Measurements from ENCODE around the gene CHST14.

DNA sequence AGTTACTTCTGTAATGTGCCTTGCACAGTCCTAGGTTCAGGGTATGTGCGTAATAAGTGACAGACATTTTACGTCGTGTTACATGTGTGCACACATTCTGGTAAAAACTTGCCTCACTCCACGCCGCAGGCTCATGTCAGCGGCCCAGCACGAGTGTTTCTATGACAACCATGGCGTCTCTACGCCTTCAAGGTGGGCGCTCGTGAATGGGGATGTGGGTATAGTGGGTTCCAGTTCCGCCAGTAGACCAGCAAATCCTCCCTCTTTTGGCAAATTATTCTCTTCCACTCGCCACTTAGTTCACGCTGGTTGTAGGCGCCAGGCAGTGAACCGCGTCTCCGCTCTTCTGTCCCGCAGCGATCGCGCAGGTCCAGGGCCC is 40.3 kb downstream of the CHST14 start:
- TF ChIP-seq ZNF274 (IDR thresholded peaks at IDR 0.05; ENCODE audit: low read depth, low read length) (no peak), YY1 (IDR thresholded peaks at IDR 0.05; ENCODE audit: insufficient read depth, insufficient read length) (no peak), SUZ12 (IDR thresholded peaks at IDR 0.05; ENCODE audit: extremely low read depth, insufficient read depth, insufficient read length) (no peak)
